Spleen (tissue), 7 donors: ENCODE measurements around the gene FAM107A.

Source experiments
- POLR2A ChIP-seq, 3 donors: fragments of 450-650 bp; IDR thresholded peaks; one replicate each; pipeline ENCODE4 v1.5.1; 2017; ENCODE audit warnings: antibody characterized with exemption in 3 of 3, mild to moderate bottlenecking in 1 of 3
- POLR2AphosphoS5 ChIP-seq, 3 donors: sonication (generic); formaldehyde crosslinking; IDR thresholded peaks; one replicate each; pipeline ENCODE4 v1.5.1; 2017; ENCODE audit warnings: antibody characterized with exemption in 3 of 3
- TF ChIP-seq, protein P1 (sequence below), 11 experiments: fragments of 200-600 bp in 7 of 11; fragments of 450-650 bp in 4 of 11; sonication (generic) in 4 of 11; IDR thresholded peaks in 8 of 11; conservative IDR thresholded peaks in 3 of 11; 1 replicate in 7 of 11; 2 replicates in 4 of 11; pipeline versions ENCODE4 v1.4.0 to v1.8.0; 2016 to 2021; ENCODE audit warnings: antibody characterized with exemption in 11 of 11, inconsistent platforms in 4 of 11, mild to moderate bottlenecking in 1 of 11
- donor health status: DM: no; HTN: no; CAD: no; lungs with moderate emphysema.
- donor health status: DM: no; HTN: no; CAD: no.
- donor health status: DM: no; HTN: no; CAD: no.

DNA sequence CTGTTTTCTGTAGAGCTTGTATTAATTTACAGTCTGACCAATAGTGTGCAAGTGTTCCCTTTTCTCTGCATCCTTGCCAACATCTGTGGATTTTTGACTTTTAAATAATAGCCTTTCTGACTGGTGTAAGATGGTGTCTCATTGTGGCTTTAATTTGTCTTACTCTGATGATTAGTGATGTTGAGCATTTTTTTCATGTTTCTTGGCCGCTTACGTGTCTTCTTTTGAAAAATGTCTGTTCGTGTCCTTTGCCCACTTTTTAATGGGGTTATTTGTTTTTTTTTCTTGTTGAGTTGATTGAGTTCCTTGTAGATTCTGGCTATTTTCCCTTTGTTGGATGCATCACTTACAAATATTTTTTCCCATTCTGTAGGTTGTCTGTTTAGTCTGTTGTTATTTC, 32.6 kb downstream of the FAM107A start:
- TF ChIP-seq, protein P1, sequence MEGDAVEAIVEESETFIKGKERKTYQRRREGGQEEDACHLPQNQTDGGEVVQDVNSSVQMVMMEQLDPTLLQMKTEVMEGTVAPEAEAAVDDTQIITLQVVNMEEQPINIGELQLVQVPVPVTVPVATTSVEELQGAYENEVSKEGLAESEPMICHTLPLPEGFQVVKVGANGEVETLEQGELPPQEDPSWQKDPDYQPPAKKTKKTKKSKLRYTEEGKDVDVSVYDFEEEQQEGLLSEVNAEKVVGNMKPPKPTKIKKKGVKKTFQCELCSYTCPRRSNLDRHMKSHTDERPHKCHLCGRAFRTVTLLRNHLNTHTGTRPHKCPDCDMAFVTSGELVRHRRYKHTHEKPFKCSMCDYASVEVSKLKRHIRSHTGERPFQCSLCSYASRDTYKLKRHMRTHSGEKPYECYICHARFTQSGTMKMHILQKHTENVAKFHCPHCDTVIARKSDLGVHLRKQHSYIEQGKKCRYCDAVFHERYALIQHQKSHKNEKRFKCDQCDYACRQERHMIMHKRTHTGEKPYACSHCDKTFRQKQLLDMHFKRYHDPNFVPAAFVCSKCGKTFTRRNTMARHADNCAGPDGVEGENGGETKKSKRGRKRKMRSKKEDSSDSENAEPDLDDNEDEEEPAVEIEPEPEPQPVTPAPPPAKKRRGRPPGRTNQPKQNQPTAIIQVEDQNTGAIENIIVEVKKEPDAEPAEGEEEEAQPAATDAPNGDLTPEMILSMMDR (IDR thresholded peaks at IDR 0.05 in 8 of 11, conservative IDR thresholded peaks at IDR 0.05 in 3 of 11), result no peak
- TF ChIP-seq POLR2A (IDR thresholded peaks at IDR 0.05) (no peak), POLR2AphosphoS5 (IDR thresholded peaks at IDR 0.05) (no peak)
